ENCODE data around the gene CYP4Z1. TPM values are rescaled to one million over a fixed set of nuclear protein-coding genes. Genes with fewer than 3 reads are reported as not detected.
"Not testable (repeated sequence)": the region's sequence is repeated elsewhere in the genome, so short reads cannot be mapped to it uniquely, and the experiment has no call there.

The CYP4Z1 gene
- total and polyA plus RNA-seq, 2 donors from 2014 or later = 0.19 to 0.22 TPM

DNA sequence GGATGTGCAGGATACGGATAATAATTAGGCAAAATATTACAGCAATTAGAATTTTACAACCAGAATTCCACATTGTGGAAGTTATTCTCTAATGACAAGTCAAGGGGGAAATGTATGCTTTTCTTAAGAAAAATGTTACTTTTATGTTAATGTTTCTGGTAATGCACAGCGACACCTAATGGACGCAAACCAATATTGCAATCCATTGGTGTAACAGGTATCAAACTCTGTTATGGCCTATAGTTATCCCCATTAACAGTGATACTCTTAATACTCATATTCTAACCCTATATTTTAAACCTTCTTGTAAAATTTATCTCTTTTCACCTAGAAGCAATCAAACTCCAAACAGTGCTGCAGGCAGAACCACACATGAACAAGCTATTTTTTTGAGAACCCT lies 22.3 kb downstream of the CYP4Z1 start:
- TF ChIP-seq, protein P1, sequence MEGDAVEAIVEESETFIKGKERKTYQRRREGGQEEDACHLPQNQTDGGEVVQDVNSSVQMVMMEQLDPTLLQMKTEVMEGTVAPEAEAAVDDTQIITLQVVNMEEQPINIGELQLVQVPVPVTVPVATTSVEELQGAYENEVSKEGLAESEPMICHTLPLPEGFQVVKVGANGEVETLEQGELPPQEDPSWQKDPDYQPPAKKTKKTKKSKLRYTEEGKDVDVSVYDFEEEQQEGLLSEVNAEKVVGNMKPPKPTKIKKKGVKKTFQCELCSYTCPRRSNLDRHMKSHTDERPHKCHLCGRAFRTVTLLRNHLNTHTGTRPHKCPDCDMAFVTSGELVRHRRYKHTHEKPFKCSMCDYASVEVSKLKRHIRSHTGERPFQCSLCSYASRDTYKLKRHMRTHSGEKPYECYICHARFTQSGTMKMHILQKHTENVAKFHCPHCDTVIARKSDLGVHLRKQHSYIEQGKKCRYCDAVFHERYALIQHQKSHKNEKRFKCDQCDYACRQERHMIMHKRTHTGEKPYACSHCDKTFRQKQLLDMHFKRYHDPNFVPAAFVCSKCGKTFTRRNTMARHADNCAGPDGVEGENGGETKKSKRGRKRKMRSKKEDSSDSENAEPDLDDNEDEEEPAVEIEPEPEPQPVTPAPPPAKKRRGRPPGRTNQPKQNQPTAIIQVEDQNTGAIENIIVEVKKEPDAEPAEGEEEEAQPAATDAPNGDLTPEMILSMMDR (IDR thresholded peaks at IDR 0.05; ENCODE audit: borderline replicate concordance, extremely low read depth, insufficient read depth) = peak; percentile 43
- H3K9ac ChIP-seq (ENCODE audit: low read length in 3 of 3); intact Hi-C loops (cut with DNase I); H3K27ac ChIP-seq (ENCODE audit: low read depth in 2 of 2, low read length in 2 of 2); H3K4me3 ChIP-seq (ENCODE audit: low read length in 3 of 3); H3K36me3 ChIP-seq (ENCODE audit: control insufficient read depth in 2 of 3, insufficient read depth in 3 of 3, low read length in 3 of 3); H3K4me1 ChIP-seq (ENCODE audit: control insufficient read depth in 2 of 3, insufficient read depth in 2 of 3, low read depth in 1 of 3, low read length in 3 of 3); H3K27me3 ChIP-seq (ENCODE audit: control insufficient read depth, insufficient read depth, low read length); H3K9me3 ChIP-seq (ENCODE audit: control insufficient read depth in 2 of 3, insufficient read depth in 1 of 3, low read length in 3 of 3): not testable (repeated sequence)
- DNase-seq = peak in 2 of 5 donors; percentile 24 to 44
- peak; percentile 33 for FAIRE-seq

DNA sequence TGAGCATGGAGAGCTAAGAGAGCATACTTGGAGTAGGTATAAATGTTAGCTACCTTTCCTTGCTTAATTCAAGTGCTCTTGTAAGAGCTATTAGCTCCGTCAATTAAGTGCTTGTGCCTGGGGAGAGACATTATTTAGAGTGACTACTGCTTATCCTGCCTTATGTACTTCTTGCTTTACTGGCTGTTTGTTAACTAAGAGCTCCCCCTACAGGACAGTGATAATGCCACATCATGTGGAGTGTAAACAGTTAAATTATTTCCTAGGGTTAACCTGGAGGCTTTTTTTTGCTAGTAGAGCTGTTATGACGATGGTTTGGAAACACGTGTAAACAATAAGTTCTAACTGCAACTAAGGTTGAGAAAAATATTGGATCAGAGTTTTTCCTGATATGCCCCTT lies 24.4 kb downstream of the CYP4Z1 start:
- H3K4me3 ChIP-seq (ENCODE audit: low read length in 3 of 3); DNase-seq; H3K27ac ChIP-seq (ENCODE audit: low read depth in 2 of 2, low read length in 2 of 2); intact Hi-C loops (cut with DNase I); H3K9ac ChIP-seq (ENCODE audit: low read length in 3 of 3); H3K27me3 ChIP-seq (ENCODE audit: control insufficient read depth, insufficient read depth, low read length); H3K4me1 ChIP-seq (ENCODE audit: control insufficient read depth in 2 of 3, insufficient read depth in 2 of 3, low read depth in 1 of 3, low read length in 3 of 3); FAIRE-seq; H3K36me3 ChIP-seq (ENCODE audit: control insufficient read depth in 2 of 3, insufficient read depth in 3 of 3, low read length in 3 of 3); H3K9me3 ChIP-seq (ENCODE audit: control insufficient read depth in 2 of 3, insufficient read depth in 1 of 3, low read length in 3 of 3): not testable (repeated sequence)

DNA sequence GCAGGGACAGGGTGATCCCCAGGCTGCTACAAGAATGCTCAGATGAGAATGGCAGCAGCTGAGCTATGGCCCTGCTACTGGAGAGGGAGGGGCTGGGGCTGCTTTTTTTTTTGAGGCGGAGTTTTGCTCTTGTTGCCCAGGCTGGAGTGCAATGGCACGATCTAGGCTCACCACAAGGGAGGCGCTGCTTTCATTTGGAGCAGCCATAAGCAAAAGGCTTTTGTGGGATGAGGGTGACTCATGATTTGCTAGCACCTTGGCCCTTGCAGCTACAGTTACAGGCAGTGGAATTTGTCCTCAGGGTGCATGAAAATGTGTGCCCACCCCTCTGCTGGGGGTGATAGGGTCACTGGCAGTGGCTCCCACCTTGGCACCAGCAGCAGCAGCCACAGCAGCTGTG lies 37.8 kb downstream of the CYP4Z1 start:
- H3K9ac ChIP-seq (ENCODE audit: low read length in 3 of 3) = no peak overlapping the region
- H3K27ac ChIP-seq (ENCODE audit: low read depth in 2 of 2, low read length in 2 of 2) = no peak overlapping the region
- DNase-seq (no peak), FAIRE-seq (no peak)
- no peaks in the 10 kb centered on the region for H3K27me3 ChIP-seq (ENCODE audit: control insufficient read depth, insufficient read depth, low read length)
- no peaks in the 10 kb centered on the region for H3K36me3 ChIP-seq (ENCODE audit: control insufficient read depth in 2 of 3, insufficient read depth in 3 of 3, low read length in 3 of 3)
- peaks cover 0 to 4% (median 0%) of the 10 kb centered on the region in 3 donors for H3K9me3 ChIP-seq (ENCODE audit: control insufficient read depth in 2 of 3, insufficient read depth in 1 of 3, low read length in 3 of 3)
- no peaks in the 10 kb centered on the region for H3K4me1 ChIP-seq (ENCODE audit: control insufficient read depth in 2 of 3, insufficient read depth in 2 of 3, low read depth in 1 of 3, low read length in 3 of 3)
- intact Hi-C loops (cut with DNase I) = no loop called here
- H3K4me3 ChIP-seq (ENCODE audit: low read length in 3 of 3) = no peak overlapping the region
- TF ChIP-seq, protein P1 (IDR thresholded peaks at IDR 0.05; ENCODE audit: borderline replicate concordance, extremely low read depth, insufficient read depth) = no peak

DNA sequence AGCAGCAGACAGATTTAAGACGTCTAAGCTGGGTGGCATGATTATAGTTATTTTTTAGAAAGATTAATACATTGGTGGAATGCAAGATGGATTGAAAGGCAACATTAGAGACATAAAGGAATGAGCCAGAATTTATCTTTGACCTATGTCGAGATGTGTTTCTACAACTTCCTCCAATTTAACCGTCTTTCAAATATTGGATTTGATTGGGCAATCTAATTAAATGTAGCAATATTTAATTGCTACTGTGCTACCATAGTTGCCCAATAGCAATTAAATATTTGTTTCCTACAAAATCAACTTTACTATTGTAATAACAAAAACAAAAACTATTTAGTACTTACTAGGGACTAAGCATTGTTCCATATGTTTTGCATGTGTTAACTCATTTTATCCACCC lies 39.8 kb downstream of the CYP4Z1 start:
- DNase-seq = no peak
- Histone ChIP-seq H3K36me3 (ENCODE audit: control insufficient read depth in 2 of 3, insufficient read depth in 3 of 3, low read length in 3 of 3) (no peaks in the 10 kb centered on the region), H3K4me3 (ENCODE audit: low read length in 3 of 3) (no peak overlapping the region), H3K4me1 (ENCODE audit: control insufficient read depth in 2 of 3, insufficient read depth in 2 of 3, low read depth in 1 of 3, low read length in 3 of 3) (no peaks in the 10 kb centered on the region), H3K27ac (ENCODE audit: low read depth in 2 of 2, low read length in 2 of 2) (no peak overlapping the region), H3K9me3 (ENCODE audit: control insufficient read depth in 2 of 3, insufficient read depth in 1 of 3, low read length in 3 of 3) (peaks cover 0 to 4% (median 0%) of the 10 kb centered on the region in 3 donors), H3K27me3 (ENCODE audit: control insufficient read depth, insufficient read depth, low read length) (no peaks in the 10 kb centered on the region), H3K9ac (ENCODE audit: low read length in 3 of 3) (no peak overlapping the region)
- intact Hi-C loops (cut with DNase I) = no loop called here
- TF ChIP-seq, protein P1 (IDR thresholded peaks at IDR 0.05; ENCODE audit: borderline replicate concordance, extremely low read depth, insufficient read depth) = no peak
- FAIRE-seq = no peak

DNA sequence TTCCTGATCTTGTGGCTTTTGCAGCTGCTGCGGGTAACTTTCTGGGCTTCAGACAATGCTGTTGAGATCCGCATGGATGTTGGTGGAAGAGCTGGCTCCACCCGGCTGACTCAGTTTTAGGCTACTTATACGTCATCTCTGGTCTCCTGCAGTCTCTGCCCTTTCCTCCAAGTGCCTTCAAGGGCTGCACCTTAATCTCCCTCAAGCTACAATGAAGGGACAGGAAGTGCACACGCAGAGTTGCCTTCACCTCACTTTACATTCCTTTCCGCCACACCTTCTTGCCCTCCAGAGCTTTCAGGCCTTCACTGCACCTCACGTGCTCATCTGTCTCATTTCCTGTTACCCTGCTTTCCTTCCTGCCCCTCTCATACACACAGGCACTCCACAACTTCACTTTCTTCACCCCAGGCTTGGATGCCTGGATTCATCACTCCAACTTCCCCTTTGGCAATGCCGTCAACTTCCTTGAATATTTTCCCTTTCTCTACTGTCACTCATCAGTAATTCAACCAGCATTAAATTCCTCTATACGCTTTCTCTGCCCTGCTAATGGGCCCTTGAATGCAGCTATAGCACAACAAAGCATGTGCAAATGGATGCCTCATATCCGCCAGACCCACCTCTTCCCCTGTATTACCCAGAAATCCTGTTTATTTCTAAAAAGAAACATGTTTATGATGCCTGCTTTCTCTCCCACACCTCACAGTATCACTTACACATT lies 41.0 kb downstream of the CYP4Z1 start:
- H3K4me1 ChIP-seq (ENCODE audit: control insufficient read depth in 2 of 3, insufficient read depth in 2 of 3, low read depth in 1 of 3, low read length in 3 of 3); H3K9me3 ChIP-seq (ENCODE audit: control insufficient read depth in 2 of 3, insufficient read depth in 1 of 3, low read length in 3 of 3); FAIRE-seq; intact Hi-C loops (cut with DNase I); H3K36me3 ChIP-seq (ENCODE audit: control insufficient read depth in 2 of 3, insufficient read depth in 3 of 3, low read length in 3 of 3); H3K4me3 ChIP-seq (ENCODE audit: low read length in 3 of 3); DNase-seq; H3K27ac ChIP-seq (ENCODE audit: low read depth in 2 of 2, low read length in 2 of 2); H3K27me3 ChIP-seq (ENCODE audit: control insufficient read depth, insufficient read depth, low read length); H3K9ac ChIP-seq (ENCODE audit: low read length in 3 of 3): not testable (repeated sequence)

DNA sequence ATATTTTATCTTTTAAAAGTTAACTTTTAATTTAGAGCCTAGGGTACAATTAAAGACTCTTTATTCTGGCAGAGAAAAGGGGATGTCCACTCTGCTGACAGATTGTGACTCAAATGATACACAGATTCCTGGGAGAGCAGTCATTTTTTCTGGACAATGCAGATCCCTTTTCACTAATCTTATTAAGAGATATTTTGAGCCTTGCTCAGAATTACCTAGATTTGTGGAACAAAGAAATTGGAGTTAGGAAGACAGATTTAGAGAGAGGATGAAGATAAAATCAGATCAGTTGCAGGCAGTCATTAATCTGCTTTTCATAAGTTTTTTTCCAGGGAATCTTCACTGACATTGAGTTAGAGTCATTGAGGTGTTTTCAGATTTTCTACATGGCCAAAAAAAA lies 42.5 kb downstream of the CYP4Z1 start:
- H3K27me3 ChIP-seq (ENCODE audit: control insufficient read depth, insufficient read depth, low read length); H3K9me3 ChIP-seq (ENCODE audit: control insufficient read depth in 2 of 3, insufficient read depth in 1 of 3, low read length in 3 of 3); H3K27ac ChIP-seq (ENCODE audit: low read depth in 2 of 2, low read length in 2 of 2); H3K9ac ChIP-seq (ENCODE audit: low read length in 3 of 3); H3K36me3 ChIP-seq (ENCODE audit: control insufficient read depth in 2 of 3, insufficient read depth in 3 of 3, low read length in 3 of 3); DNase-seq; intact Hi-C loops (cut with DNase I); FAIRE-seq; H3K4me3 ChIP-seq (ENCODE audit: low read length in 3 of 3); H3K4me1 ChIP-seq (ENCODE audit: control insufficient read depth in 2 of 3, insufficient read depth in 2 of 3, low read depth in 1 of 3, low read length in 3 of 3): not testable (repeated sequence)

Data from kidney (tissue), 14 donors.